Nephron progenitor cell (in vitro differentiated cells): ENCODE results near the gene SHISA6.

Experiments used
- DNase-seq: peaks from one replicate; pipeline ENCODE4 v3.0.0; 2021
- H3K27ac Mint-ChIP-seq: 2 replicates; pipeline ENCODE4 v1.8.0; 2021; ENCODE audit warnings: mild to moderate bottlenecking, moderate library complexity, mixed read lengths
- H3K27me3 Mint-ChIP-seq: 2 replicates; pipeline ENCODE4 v1.8.0; 2021; ENCODE audit warnings: mild to moderate bottlenecking, low read depth, mixed read lengths; ENCODE audit not compliant: poor library complexity
- H3K36me3 Mint-ChIP-seq: 2 replicates; pipeline ENCODE4 v1.8.0; 2021; ENCODE audit warnings: low read depth, mixed read lengths
- H3K4me1 Mint-ChIP-seq: 2 replicates; pipeline ENCODE4 v1.8.0; 2021; ENCODE audit warnings: mixed read lengths
- H3K4me3 Mint-ChIP-seq: 2 replicates; pipeline ENCODE4 v1.8.0; 2021; ENCODE audit warnings: mild to moderate bottlenecking, moderate library complexity, mixed read lengths
- H3K9me3 Mint-ChIP-seq: 2 replicates; pipeline ENCODE4 v1.8.0; 2021; ENCODE audit warnings: mild to moderate bottlenecking, moderate library complexity, mixed read lengths
- CTCF ChIP-seq: fragments of 200-600 bp; sonication (generic); IDR thresholded peaks from 2 replicates; pipeline ENCODE4 v1.5.0; 2021; ENCODE audit warnings: antibody characterized with exemption

SHISA6 gene

GRCh38 chr17:11383157-11383556 lies 142.1 kb downstream of the SHISA6 start:
- H3K4me3 Mint-ChIP-seq: no peak overlapping the region
- peaks cover 34% of the 10 kb centered on the region for H3K4me1 Mint-ChIP-seq
- peaks cover 3% of the 10 kb centered on the region for H3K27me3 Mint-ChIP-seq
- TF ChIP-seq CTCF: no peak
- no peak for DNase-seq
- no peaks in the 10 kb centered on the region for H3K9me3 Mint-ChIP-seq
- H3K36me3 Mint-ChIP-seq: no peaks in the 10 kb centered on the region
- no peak overlapping the region for H3K27ac Mint-ChIP-seq

GRCh38 chr17:11384131-11384530 lies 143.1 kb downstream of the SHISA6 start:
- DNase-seq: no peak
- Mint-ChIP-seq H3K4me3 (no peak overlapping the region), H3K27me3 (peaks cover 3% of the 10 kb centered on the region), H3K4me1 (peaks cover 39% of the 10 kb centered on the region), H3K36me3 (no peaks in the 10 kb centered on the region), H3K27ac (peak overlapping the region; percentile 35), H3K9me3 (no peaks in the 10 kb centered on the region)
- no peak for TF ChIP-seq CTCF

GRCh38 chr17:11387610-11388009 lies 146.6 kb downstream of the SHISA6 start:
- no peak for TF ChIP-seq CTCF
- Mint-ChIP-seq H3K27me3 (peaks cover 3% of the 10 kb centered on the region), H3K4me3 (no peak overlapping the region), H3K9me3 (peaks cover 11% of the 10 kb centered on the region), H3K36me3 (peaks cover 9% of the 10 kb centered on the region), H3K4me1 (peaks cover 28% of the 10 kb centered on the region), H3K27ac (no peak overlapping the region)
- DNase-seq: no peak

GRCh38 chr17:11388054-11388453 lies 147.0 kb downstream of the SHISA6 start:
- H3K9me3 Mint-ChIP-seq: peaks cover 11% of the 10 kb centered on the region

GRCh38 chr17:11389583-11389982 lies 148.6 kb downstream of the SHISA6 start:
- peaks cover 3% of the 10 kb centered on the region for H3K27me3 Mint-ChIP-seq
- DNase-seq: no peak
- peaks cover 14% of the 10 kb centered on the region for H3K9me3 Mint-ChIP-seq
- no peak overlapping the region for H3K4me3 Mint-ChIP-seq
- H3K36me3 Mint-ChIP-seq: peaks cover 13% of the 10 kb centered on the region
- no peak overlapping the region for H3K27ac Mint-ChIP-seq
- TF ChIP-seq CTCF: no peak
- H3K4me1 Mint-ChIP-seq: peaks cover 23% of the 10 kb centered on the region

More at GRCh38 chr17:11388054-11388453, 147.0 kb downstream of the SHISA6 start:
- no peak for TF ChIP-seq CTCF
- peaks cover 3% of the 10 kb centered on the region for H3K27me3 Mint-ChIP-seq
- no peak overlapping the region for H3K4me3 Mint-ChIP-seq
- H3K4me1 Mint-ChIP-seq: peaks cover 28% of the 10 kb centered on the region
- H3K36me3 Mint-ChIP-seq: peaks cover 10% of the 10 kb centered on the region
- DNase-seq: no peak
- no peak overlapping the region for H3K27ac Mint-ChIP-seq

GRCh38 chr17:11391134-11391533 lies 150.1 kb downstream of the SHISA6 start:
- H3K27ac Mint-ChIP-seq: no peak overlapping the region

More at GRCh38 chr17:11391134-11391533, 150.1 kb downstream of the SHISA6 start:
- Mint-ChIP-seq H3K9me3 (peaks cover 14% of the 10 kb centered on the region), H3K36me3 (peaks cover 13% of the 10 kb centered on the region), H3K4me3 (no peak overlapping the region), H3K27me3 (no peaks in the 10 kb centered on the region), H3K4me1 (peaks cover 22% of the 10 kb centered on the region)
- DNase-seq: no peak
- TF ChIP-seq CTCF: no peak
